ENCODE results near the gene TENM3.
A peak's percentile ranks its signal among the peaks of the same experiment; 100 is the strongest.

The TENM3 gene

GRCh38 chr4:182271731-182272130 lies 28.5 kb downstream of the TENM3 start (continued):
- TF ChIP-seq ZNF513 (tag by site-specific recombination; IDR thresholded peaks at IDR 0.05) = no peak

- ChIA-PET POLR2A (no interaction called here), CTCF (no interaction called here)
These were observed 28.9 kb downstream of the TENM3 start for GRCh38 chr4:182272151-182272550.

GRCh38 chr4:182273191-182273935 lies 30.2 kb downstream of the TENM3 start:
- CTCF ChIA-PET = no interaction called here
- TF ChIP-seq ZNF664 (tag by site-specific recombination; IDR thresholded peaks at IDR 0.05) (no peak), YY1 (tag by site-specific recombination; IDR thresholded peaks at IDR 0.05) (no peak), ZNF221 (tag by site-specific recombination; IDR thresholded peaks at IDR 0.05; ENCODE audit: borderline replicate concordance) (no peak), ZNF133 (tag by site-specific recombination; IDR thresholded peaks at IDR 0.05) (peak; percentile 70), ZNF174 (tag by site-specific recombination; IDR thresholded peaks at IDR 0.05) (no peak)

More at GRCh38 chr4:182272151-182272550, 28.9 kb downstream of the TENM3 start:
- peaks cover 10% of the 10 kb centered on the region for H3K4me1 ChIP-seq (ENCODE audit: control insufficient read depth, insufficient read depth, low read length)
- TF ChIP-seq KLF8 (tag by site-specific recombination; IDR thresholded peaks at IDR 0.05) (no peak), SCRT1 (tag by site-specific recombination; IDR thresholded peaks at IDR 0.05; ENCODE audit: borderline replicate concordance) (no peak), ZNF354C (tag by site-specific recombination; IDR thresholded peaks at IDR 0.05; ENCODE audit: borderline replicate concordance, low read depth) (no peak), ZNF639 (tag by site-specific recombination; IDR thresholded peaks at IDR 0.05) (no peak), ZNF513 (tag by site-specific recombination; IDR thresholded peaks at IDR 0.05) (no peak), ZNF501 (tag by site-specific recombination; IDR thresholded peaks at IDR 0.05) (no peak)
- H3K27ac ChIP-seq (ENCODE audit: extremely low read depth, low read depth, low read length) = no peak overlapping the region
- no peaks in the 10 kb centered on the region for H3K36me3 ChIP-seq (ENCODE audit: control insufficient read depth in 2 of 2, insufficient read depth in 1 of 2, low read length in 2 of 2)
- H3K4me3 ChIP-seq (ENCODE audit: low read depth, low read length) = no peak overlapping the region
- no peaks in the 10 kb centered on the region; the same call in 1 of the 2 replicates for H3K9me3 ChIP-seq (ENCODE audit: control insufficient read depth, insufficient read depth, low read depth, low read length)

GRCh38 chr4:182276210-182277109 lies 33.3 kb downstream of the TENM3 start:
- ChIA-PET POLR2A (no interaction called here), CTCF (interaction anchor here (0.8 kb wide), 1 partner anchor 28 kb away, joined by 3 read pairs; no protein-coding TSS in a partner anchor)
- Histone ChIP-seq H3K9me3 (ENCODE audit: control insufficient read depth, insufficient read depth, low read depth, low read length) (no peaks in the 10 kb centered on the region; the same call in 1 of the 2 replicates), H3K36me3 (ENCODE audit: control insufficient read depth in 2 of 2, insufficient read depth in 1 of 2, low read length in 2 of 2) (no peaks in the 10 kb centered on the region), H3K4me1 (ENCODE audit: control insufficient read depth, insufficient read depth, low read length) (peaks cover 15% of the 10 kb centered on the region), H3K4me3 (ENCODE audit: low read depth, low read length) (no peak overlapping the region), H3K27ac (ENCODE audit: extremely low read depth, low read depth, low read length) (no peak overlapping the region; the same call in 1 of the 2 replicates)
- TF ChIP-seq FEZF1 (tag by site-specific recombination; IDR thresholded peaks at IDR 0.05) (peak; percentile 64; the same call in 1 of the 2 replicates), SP2 (tag by site-specific recombination; IDR thresholded peaks at IDR 0.05) (no peak), PRDM4 (tag by site-specific recombination; IDR thresholded peaks at IDR 0.05) (no peak), HOXD13 (CRISPR knock-in tag; IDR thresholded peaks at IDR 0.05; ENCODE audit: borderline replicate concordance) (no peak), ZFP37 (tag by site-specific recombination; IDR thresholded peaks at IDR 0.05) (no peak), ZNF843 (tag by site-specific recombination; IDR thresholded peaks at IDR 0.05) (no peak), ZBTB20 (tag by site-specific recombination; IDR thresholded peaks at IDR 0.05) (no peak), ZBTB48 (tag by site-specific recombination; IDR thresholded peaks at IDR 0.05) (no peak)

More at GRCh38 chr4:182273191-182273935, 30.2 kb downstream of the TENM3 start:
- no peak overlapping the region for H3K27ac ChIP-seq (ENCODE audit: extremely low read depth, low read depth, low read length)
- H3K36me3 ChIP-seq (ENCODE audit: control insufficient read depth in 2 of 2, insufficient read depth in 1 of 2, low read length in 2 of 2) = no peaks in the 10 kb centered on the region
- POLR2A ChIA-PET = no interaction called here
- H3K4me3 ChIP-seq (ENCODE audit: low read depth, low read length) = no peak overlapping the region
- no peaks in the 10 kb centered on the region; the same call in 1 of the 2 replicates for H3K9me3 ChIP-seq (ENCODE audit: control insufficient read depth, insufficient read depth, low read depth, low read length)
- peaks cover 15% of the 10 kb centered on the region for H3K4me1 ChIP-seq (ENCODE audit: control insufficient read depth, insufficient read depth, low read length)
